Hepatocyte (in vitro differentiated cells): Measurements from ENCODE around the gene NAGK. TPM values are rescaled to one million over a fixed set of nuclear protein-coding genes. Genes with fewer than 3 reads are reported as not detected.

Experiments used
- DNase-seq: peaks from one replicate; pipeline ENCODE4 v3.0.0-alpha.2; 2016; ENCODE audit warnings: low spot score
- H2AFZ ChIP-seq: fragments of 200-600 bp; sonication (generic); 2 replicates; pipeline ENCODE4 v1.6.0; 2016; ENCODE audit warnings: antibody characterized with exemption, mild to moderate bottlenecking
- H3K27ac ChIP-seq: fragments of 200-600 bp; sonication (generic); 2 replicates; pipeline ENCODE4 v1.5.1; 2016; ENCODE audit warnings: mild to moderate bottlenecking
- H3K27me3 ChIP-seq: fragments of 200-600 bp; sonication (generic); 2 replicates; pipeline ENCODE4 v1.6.1; 2016
- H3K36me3 ChIP-seq: fragments of 200-600 bp; sonication (generic); replicated peaks from 2 replicates; pipeline ENCODE4 v1.5.1; 2016; ENCODE audit warnings: low read depth; ENCODE audit not compliant: insufficient read depth
- H3K4me1 ChIP-seq: fragments of 200-600 bp; sonication (generic); 2 replicates; pipeline ENCODE4 v1.5.1; 2016; ENCODE audit warnings: mild to moderate bottlenecking, moderate library complexity; ENCODE audit not compliant: insufficient read depth
- H3K4me2 ChIP-seq: fragments of 200-600 bp; sonication (generic); 2 replicates; pipeline ENCODE4 v1.6.0; 2016
- H3K4me3 ChIP-seq: fragments of 200-600 bp; sonication (generic); 2 replicates; pipeline ENCODE4 v1.5.1; 2016; ENCODE audit warnings: mild to moderate bottlenecking
- H3K79me2 ChIP-seq: fragments of 200-600 bp; sonication (generic); 2 replicates; pipeline ENCODE4 v1.6.0; 2017; ENCODE audit warnings: mild to moderate bottlenecking
- H3K9me2 ChIP-seq: fragments of 200-600 bp; sonication (generic); replicated peaks from 2 replicates; pipeline ENCODE4 v1.6.0; 2017; ENCODE audit warnings: mild to moderate bottlenecking; ENCODE audit not compliant: insufficient read depth
- H3K9me3 ChIP-seq: fragments of 200-600 bp; sonication (generic); 2 replicates; pipeline ENCODE4 v1.5.1; 2016; ENCODE audit warnings: low read depth, mild to moderate bottlenecking
- H4K20me1 ChIP-seq: fragments of 200-600 bp; sonication (generic); 2 replicates; pipeline ENCODE4 v1.6.0; 2016; ENCODE audit warnings: mild to moderate bottlenecking; ENCODE audit not compliant: insufficient read depth, poor library complexity, severe bottlenecking
- CTCF ChIP-seq: fragments of 200-600 bp; sonication (generic); IDR thresholded peaks from 2 replicates; pipeline ENCODE4 v1.5.1; 2016; ENCODE audit warnings: antibody characterized with exemption, mild to moderate bottlenecking; ENCODE audit not compliant: poor library complexity
- EZH2 ChIP-seq: fragments of 200-600 bp; sonication (generic); IDR thresholded peaks from 2 replicates; pipeline ENCODE4 v1.6.1; 2016; ENCODE audit warnings: antibody characterized with exemption, mild to moderate bottlenecking, borderline replicate concordance
- EZH2phosphoT487 ChIP-seq: fragments of 200-600 bp; sonication (generic); IDR thresholded peaks from one replicate; pipeline ENCODE4 v1.6.1; 2018; ENCODE audit warnings: antibody characterized with exemption, mild to moderate bottlenecking, low read depth, moderate library complexity; ENCODE audit not compliant: unreplicated experiment, severe bottlenecking
- WGBS: methylation state at CpG from one replicate; pipeline ENCODE4 v1.1.6; 2016; ENCODE audit warnings: low lambda C conversion rate; ENCODE audit errors: missing lambda C conversion rate; 5-methylcytosine and 5-hydroxymethylcytosine counted together
- polyA plus RNA-seq: library from polyadenylated mRNA; unstranded; fragments of >200 nt; fragmentation: Nextera tagmentation; extraction: Ambion mirVana; gene quantifications from 2 replicates; pipeline ENCODE4 v1.2.1, GENCODE V29; 2016
- total RNA-seq: library from RNA; depleted of rRNA; stranded (reverse); fragments of >200 nt; gene quantifications from 2 replicates; pipeline ENCODE4 v1.2.3, GENCODE V29; 2014

Gene NAGK
- total and polyA plus RNA-seq, 2 experiments from 2014 or later: 103 to 123 TPM

GRCh38 chr2:71060871-71061270 is 7.6 kb upstream of the NAGK start:
- Histone ChIP-seq H4K20me1 (no peaks in the 10 kb centered on the region), H3K9me3 (no peaks in the 10 kb centered on the region), H2AFZ (no peak overlapping the region), H3K4me1 (peaks cover 12% of the 10 kb centered on the region), H3K4me3 (no peak overlapping the region), H3K4me2 (no peak overlapping the region), H3K9me2 (no peaks in the 10 kb centered on the region), H3K27me3 (peaks cover 2% of the 10 kb centered on the region), H3K36me3 (no peaks in the 10 kb centered on the region), H3K27ac (no peak overlapping the region), H3K79me2 (no peaks in the 10 kb centered on the region)
- DNase-seq: no peak
- WGBS: 64% methylated on average over 3 of the region's 3 CpGs
- TF ChIP-seq CTCF (no peak), EZH2 (no peak), EZH2phosphoT487 (no peak)

- Histone ChIP-seq H3K27ac (no peak overlapping the region), H2AFZ (no peak overlapping the region), H3K4me1 (peaks cover 12% of the 10 kb centered on the region), H4K20me1 (no peaks in the 10 kb centered on the region), H3K4me3 (no peak overlapping the region), H3K9me2 (no peaks in the 10 kb centered on the region), H3K27me3 (peaks cover 2% of the 10 kb centered on the region), H3K9me3 (no peaks in the 10 kb centered on the region), H3K79me2 (no peaks in the 10 kb centered on the region), H3K4me2 (no peak overlapping the region), H3K36me3 (no peaks in the 10 kb centered on the region)
- no peak for DNase-seq
- TF ChIP-seq CTCF (no peak), EZH2phosphoT487 (no peak), EZH2 (no peak)
- 76% methylated on average over 1 of the region's 1 CpG for WGBS
Observed at GRCh38 chr2:71063216-71063615, 5.2 kb upstream of the NAGK start.

DNA sequence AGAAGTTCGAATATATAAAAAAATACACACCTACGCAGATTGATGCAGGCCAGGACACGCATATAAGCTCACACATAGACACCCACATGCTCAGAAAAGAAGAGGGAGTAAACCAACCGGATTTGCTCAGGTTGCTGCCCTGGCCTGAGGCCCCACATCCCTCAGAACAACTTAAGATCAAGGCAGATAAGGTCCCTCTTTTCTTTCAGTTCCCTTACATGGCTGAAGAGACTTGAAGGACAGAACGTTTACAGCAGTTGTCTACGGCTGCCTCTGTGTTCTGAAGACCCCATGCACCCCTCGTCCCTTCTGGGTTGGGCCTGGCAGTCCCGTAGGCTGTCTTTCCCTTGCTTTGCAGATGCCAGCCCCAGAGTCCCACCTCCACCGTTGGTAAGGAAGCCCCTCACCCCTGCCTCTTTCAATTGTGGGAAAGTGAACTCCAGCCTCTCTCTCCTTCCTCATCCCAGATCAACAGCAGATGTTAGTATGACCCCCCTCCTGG is 4.3 kb upstream of the NAGK start:
- Histone ChIP-seq H3K79me2 (peaks cover 4% of the 10 kb centered on the region), H3K36me3 (no peaks in the 10 kb centered on the region), H3K4me3 (no peak overlapping the region), H3K27me3 (peaks cover 2% of the 10 kb centered on the region), H3K4me1 (peaks cover 12% of the 10 kb centered on the region), H3K9me3 (no peaks in the 10 kb centered on the region), H3K27ac (peak overlapping the region; percentile 66), H3K4me2 (peak overlapping the region; percentile 54), H4K20me1 (no peaks in the 10 kb centered on the region), H2AFZ (peak overlapping the region; percentile 44), H3K9me2 (no peaks in the 10 kb centered on the region)
- TF ChIP-seq EZH2phosphoT487 (no peak), CTCF (no peak), EZH2 (no peak)
- WGBS: 51% methylated on average over 8 of the region's 9 CpGs
- no peak for DNase-seq
